IPS-18c (cell line): ENCODE measurements around the gene EEF2K.
"Not testable (repeated sequence)": the region's sequence is repeated elsewhere in the genome, so short reads cannot be mapped to it uniquely, and the experiment has no call there.

Experiments used
- H3K4me3 ChIP-seq: 2 replicates; pipeline ENCODE4 v1.7.0; 2013; ENCODE audit warnings: low read depth, mild to moderate bottlenecking, low read length, moderate library complexity; ENCODE audit not compliant: insufficient read depth
- H3K9me3 ChIP-seq: one replicate; pipeline ENCODE4 v1.6.1; 2013; ENCODE audit warnings: mild to moderate bottlenecking, low read length, moderate library complexity; ENCODE audit not compliant: control insufficient read depth, insufficient read depth

Gene EEF2K

GRCh38 chr16:22206013-22206841 lies at the start of gene EEF2K:
Gene EEF2K (plus strand): TSS chr16:22206278. CDS start chr16:22225730, 19,452 bp downstream.
- Histone ChIP-seq H3K4me3 (peak within 1 kb of the TSS; percentile 96), H3K9me3 (no peaks in the 10 kb centered on the region)

GRCh38 chr16:22161401-22161800 lies 44.7 kb upstream of the EEF2K start:
- Histone ChIP-seq H3K4me3 (no peak overlapping the region), H3K9me3 (no peaks in the 10 kb centered on the region)

DNA sequence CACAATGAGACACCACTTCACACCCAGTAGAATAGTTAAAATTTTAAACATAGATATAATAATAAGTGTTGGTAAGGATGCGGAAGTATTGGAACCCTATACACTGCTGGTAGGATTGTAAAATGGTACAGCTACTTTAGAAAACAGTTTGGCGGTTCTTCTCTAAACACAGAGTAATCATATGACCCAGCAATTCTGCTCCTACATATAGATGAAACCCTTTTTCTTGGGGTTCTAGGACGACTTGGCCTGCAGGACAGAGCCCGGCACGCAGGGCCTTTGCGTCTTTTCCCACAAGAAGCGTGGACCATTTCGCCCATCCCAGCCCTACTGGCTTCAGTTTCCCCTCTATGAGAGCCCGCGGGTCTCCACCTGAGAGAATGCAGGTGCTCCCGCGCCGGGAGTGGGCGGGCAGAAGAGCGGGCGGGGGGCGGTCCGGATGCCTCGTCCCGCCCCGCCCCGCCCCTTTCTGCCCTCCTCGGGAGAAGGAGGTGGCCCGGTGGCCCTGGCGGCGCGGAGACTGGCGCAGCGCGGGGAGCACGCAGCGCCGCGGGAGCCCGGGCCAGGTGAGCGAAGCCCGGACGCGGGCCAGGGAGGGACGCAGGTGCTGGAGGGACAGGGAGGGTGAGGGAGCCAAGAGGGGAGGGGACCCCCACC lies 44.0 kb upstream of the EEF2K start, which contains the start of gene SDR42E2:
SDR42E2 (plus strand) TSS at position 508 of the 657 bp plus-strand sequence. CDS start 3,077 bp downstream, outside the sequence.
- Histone ChIP-seq H3K4me3 (peak within 1 kb of the TSS; percentile 50; the same call in 1 of the 2 replicates), H3K9me3 (no peaks in the 10 kb centered on the region)

DNA sequence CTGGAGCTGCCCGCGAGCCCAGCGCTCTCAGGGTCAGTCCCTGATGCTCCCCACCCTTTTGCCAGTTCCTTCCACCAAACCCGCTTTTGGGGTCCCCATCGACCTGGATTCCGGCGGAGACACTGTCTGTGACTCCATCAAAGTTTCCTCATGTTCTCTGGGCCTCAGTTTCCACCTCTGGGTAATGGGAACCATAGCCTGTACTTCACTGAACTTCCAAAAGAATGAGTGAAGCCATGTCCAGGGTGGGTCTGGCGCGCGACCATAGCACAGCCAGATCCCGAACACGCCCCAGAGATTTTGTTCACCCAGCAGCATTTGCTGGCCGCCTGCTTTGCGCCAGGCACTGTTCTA lies 43.4 kb upstream of the EEF2K start:
- Histone ChIP-seq H3K9me3 (no peaks in the 10 kb centered on the region), H3K4me3 (peak overlapping the region; percentile 50; the same call in 1 of the 2 replicates)

DNA sequence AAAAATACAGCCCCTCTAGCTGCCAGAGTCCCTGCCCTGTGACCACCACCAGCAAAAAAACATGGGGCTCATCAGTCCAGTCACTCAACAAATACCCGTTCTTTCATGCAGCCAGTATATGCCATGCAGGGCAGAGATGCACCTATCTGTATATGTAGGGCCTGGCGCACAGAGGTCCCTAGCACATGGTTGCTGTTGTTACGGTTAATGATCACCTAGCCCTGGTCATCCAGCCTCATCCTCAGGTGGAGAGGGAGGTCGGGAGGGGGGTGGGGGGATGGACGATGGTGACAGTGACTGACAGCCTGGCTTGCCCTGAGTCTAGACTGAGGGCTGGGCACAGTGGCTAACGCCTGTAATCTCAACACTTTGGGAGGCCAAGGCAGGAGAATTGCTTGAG lies 42.3 kb upstream of the EEF2K start:
- H3K4me3 ChIP-seq, result no peak overlapping the region
- H3K9me3 ChIP-seq, result no peaks in the 10 kb centered on the region

- H3K9me3 ChIP-seq, result no peaks in the 10 kb centered on the region
- H3K4me3 ChIP-seq, result no peak overlapping the region
These were observed 41.6 kb upstream of the EEF2K start for GRCh38 chr16:22164482-22164881.

DNA sequence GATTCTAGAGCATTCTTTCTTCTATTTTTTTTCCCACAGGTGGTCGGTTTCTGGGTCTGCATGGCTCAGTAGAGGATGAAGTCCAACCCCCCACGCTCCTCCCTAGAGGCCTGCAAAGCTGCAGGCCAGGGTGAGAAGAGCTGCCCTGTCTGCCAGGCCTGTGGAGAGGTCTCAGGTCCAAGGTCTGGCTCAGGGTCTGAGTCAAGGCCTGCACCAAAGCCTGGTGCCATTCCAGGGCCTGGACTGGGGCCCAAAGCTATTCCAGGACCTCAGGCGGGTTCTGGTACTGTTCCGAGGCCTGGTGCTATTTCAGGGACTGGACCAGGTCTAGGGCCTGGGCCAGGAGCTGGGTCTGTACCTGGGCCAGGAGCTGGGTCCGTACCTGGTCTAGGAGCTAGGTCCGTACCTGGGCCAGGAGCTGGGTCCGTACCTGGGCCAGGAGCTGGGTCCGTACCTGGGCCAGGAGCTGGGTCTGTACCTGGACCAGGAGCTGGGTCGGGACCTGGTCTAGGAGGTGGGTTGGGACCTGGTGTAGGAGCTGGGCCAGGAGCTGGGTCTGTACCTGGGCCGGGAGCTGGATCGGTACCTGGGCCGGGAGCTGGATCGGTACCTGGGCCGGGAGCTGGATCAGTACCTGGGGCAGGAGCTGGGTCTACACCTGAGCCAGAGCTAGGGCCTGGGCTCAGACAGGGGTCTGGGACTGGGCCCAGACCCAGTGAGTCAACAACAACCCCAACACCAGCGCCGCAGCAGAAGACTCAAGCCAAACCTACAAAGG lies 40.4 kb upstream of the EEF2K start:
- H3K4me3 ChIP-seq, result no peak overlapping the region
- H3K9me3 ChIP-seq, result no peaks in the 10 kb centered on the region

DNA sequence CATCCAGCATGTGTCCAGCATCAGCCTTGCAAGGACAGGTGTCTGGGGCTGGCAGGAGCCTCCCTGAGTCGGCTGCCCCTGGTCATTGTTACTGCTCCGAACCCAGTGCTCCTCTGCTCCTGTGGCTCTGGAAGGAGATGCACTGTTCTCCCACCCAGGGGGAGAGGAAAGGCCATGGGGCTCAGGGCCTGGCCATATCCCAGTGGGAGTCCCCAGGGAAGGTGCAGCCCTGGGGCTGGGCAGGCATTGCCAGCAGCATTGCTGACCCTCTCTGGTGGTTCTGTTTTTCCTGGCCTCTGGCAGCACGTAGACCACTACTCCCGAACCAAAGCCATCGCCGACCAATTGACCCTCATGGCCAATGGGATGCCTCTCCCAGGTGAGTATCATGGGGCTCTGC lies 34.1 kb upstream of the EEF2K start:
- Histone ChIP-seq H3K9me3 (no peaks in the 10 kb centered on the region), H3K4me3 (no peak overlapping the region)

DNA sequence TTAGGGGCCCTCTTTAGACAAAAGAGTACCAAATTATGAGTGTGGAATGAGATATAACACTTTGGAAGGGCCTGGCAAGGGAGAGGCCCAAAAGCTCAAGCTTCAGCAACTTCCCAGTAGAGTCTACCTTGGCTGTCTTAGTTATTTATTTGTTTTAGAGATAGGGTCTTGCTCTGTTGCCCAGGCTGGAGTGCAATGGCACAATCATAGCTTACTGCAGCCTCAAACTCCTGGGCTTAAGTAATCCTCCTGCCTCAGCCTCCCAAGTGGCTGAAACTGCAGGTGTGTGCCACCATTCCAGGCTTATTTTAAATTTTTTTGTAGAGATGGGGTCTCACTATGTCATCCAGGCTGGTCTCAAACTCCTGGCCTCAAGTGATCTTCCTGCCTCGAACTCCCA lies 33.4 kb upstream of the EEF2K start:
- H3K4me3 ChIP-seq, H3K9me3 ChIP-seq: not testable (repeated sequence)

GRCh38 chr16:22174642-22175041 lies 31.4 kb upstream of the EEF2K start:
- no peak overlapping the region for H3K4me3 ChIP-seq
- H3K9me3 ChIP-seq, result no peaks in the 10 kb centered on the region

GRCh38 chr16:22177968-22178930 lies 27.8 kb upstream of the EEF2K start:
- Histone ChIP-seq H3K4me3 (no peak overlapping the region), H3K9me3 (no peaks in the 10 kb centered on the region)

GRCh38 chr16:22181426-22181825 lies 24.7 kb upstream of the EEF2K start:
- H3K9me3 ChIP-seq, result no peaks in the 10 kb centered on the region
- no peak overlapping the region for H3K4me3 ChIP-seq

GRCh38 chr16:22181843-22182242 lies 24.2 kb upstream of the EEF2K start:
- Histone ChIP-seq H3K4me3 (no peak overlapping the region), H3K9me3 (no peaks in the 10 kb centered on the region)

- Histone ChIP-seq H3K9me3 (no peaks in the 10 kb centered on the region), H3K4me3 (no peak overlapping the region)
These were observed 22.7 kb upstream of the EEF2K start for GRCh38 chr16:22183335-22183734.

- H3K4me3 ChIP-seq, result no peak overlapping the region
- no peaks in the 10 kb centered on the region for H3K9me3 ChIP-seq
These were observed 22.0 kb upstream of the EEF2K start for GRCh38 chr16:22183901-22184614.

GRCh38 chr16:22184615-22184968 lies 21.5 kb upstream of the EEF2K start:
- no peaks in the 10 kb centered on the region for H3K9me3 ChIP-seq
- H3K4me3 ChIP-seq, result no peak overlapping the region
